Stimulated activated CD8-positive, alpha-beta memory T cell treated with anti-CD3 and anti-CD28 coated beads, Interleukin-12 subunit alpha, Interleukin-12 subunit beta, amount 100 ng/mL, for 4 hours (primary cell): ENCODE results near the gene GPS1.

Experiments
- DNase-seq: peaks from one replicate; pipeline ENCODE4 v3.0.0-alpha.2; 2020; ENCODE audit warnings: low read depth

The GPS1 gene

GRCh38 chr17:82103553-82104451 lies 52.1 kb downstream of the GPS1 start:
- no peak for DNase-seq

GRCh38 chr17:82104797-82105416 lies 53.2 kb downstream of the GPS1 start:
- no peak for DNase-seq

DNA sequence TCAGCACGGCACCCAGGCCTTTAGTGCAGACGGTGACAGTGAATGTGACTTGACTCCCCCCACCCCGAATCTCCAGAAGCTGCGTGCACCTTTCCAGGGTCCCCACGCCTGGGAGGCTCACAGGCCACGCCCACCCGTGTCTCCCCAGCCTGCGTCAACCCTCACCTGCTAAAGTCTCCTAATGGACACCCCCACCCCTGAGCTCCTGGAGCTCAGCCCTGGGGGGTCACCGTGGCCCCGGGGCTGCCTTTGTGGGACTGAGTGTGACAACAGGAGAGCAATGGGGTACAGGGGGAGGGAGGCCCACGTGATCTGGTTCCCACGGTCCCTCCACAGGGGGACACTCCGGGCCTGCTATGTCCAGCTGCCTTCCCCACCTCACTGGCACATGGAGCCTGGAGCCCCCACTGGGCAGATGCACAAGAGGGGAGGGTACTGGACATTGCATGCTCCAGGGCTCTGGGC lies 53.8 kb downstream of the GPS1 start:
- no peak for DNase-seq

GRCh38 chr17:82105882-82106687 lies 54.4 kb downstream of the GPS1 start:
- DNase-seq, result peak; percentile 34

GRCh38 chr17:82106688-82107305 lies 55.1 kb downstream of the GPS1 start:
- no peak for DNase-seq
